VCaP (cell line): Measurements from ENCODE around the gene LIPK.
"Not testable (repeated sequence)": the region's sequence is repeated elsewhere in the genome, so short reads cannot be mapped to it uniquely, and the experiment has no call there.

ENCODE experiments used
- H3K27ac ChIP-seq: fragments of 450-650 bp; 2 replicates; pipeline ENCODE4 v1.5.1; 2017
- CTCF ChIP-seq: fragments of 450-650 bp; conservative IDR thresholded peaks from 2 replicates; pipeline ENCODE4 v1.5.1; 2017; ENCODE audit warnings: mild to moderate bottlenecking, moderate library complexity

Gene LIPK

GRCh38 chr10:88705958-88706357 lies at the start of gene LIPK:
Gene LIPK (plus strand): TSS chr10:88706249. CDS start chr10:88724544, 18,295 bp downstream.
- no peak for TF ChIP-seq CTCF
- H3K27ac ChIP-seq, result no peak within 1 kb of the TSS

GRCh38 chr10:88657901-88658300 lies 48.1 kb upstream of the LIPK start:
- no peak for TF ChIP-seq CTCF
- no peak overlapping the region for H3K27ac ChIP-seq

GRCh38 chr10:88659725-88660597 lies 46.1 kb upstream of the LIPK start:
- H3K27ac ChIP-seq, result no peak overlapping the region
- no peak for TF ChIP-seq CTCF

- TF ChIP-seq CTCF, result no peak
- H3K27ac ChIP-seq, result no peak overlapping the region
These were observed 45.5 kb upstream of the LIPK start for GRCh38 chr10:88660598-88660884.

- TF ChIP-seq CTCF, result no peak
- H3K27ac ChIP-seq, result no peak overlapping the region
These were observed 45.0 kb upstream of the LIPK start for GRCh38 chr10:88661018-88661417.

- TF ChIP-seq CTCF, result no peak
- no peak overlapping the region for H3K27ac ChIP-seq
These were observed 44.5 kb upstream of the LIPK start for GRCh38 chr10:88661577-88661976.

- H3K27ac ChIP-seq, result not testable (repeated sequence)
These were observed 42.9 kb upstream of the LIPK start for GRCh38 chr10:88663153-88663552.

- no peak for TF ChIP-seq CTCF
These were observed 41.9 kb upstream of the LIPK start, which contains the start of gene LIPF for GRCh38 chr10:88664142-88664541. Gene LIPF (plus strand): TSS chr10:88664442. CDS start chr10:88667298, 2,856 bp downstream.

More at GRCh38 chr10:88664142-88664541, 41.9 kb upstream of the LIPK start, which contains the start of gene LIPF:
- no peak within 1 kb of the TSS for H3K27ac ChIP-seq
